Neural cell (in vitro differentiated cells): ENCODE results near the gene VCX2. TPM values are rescaled to one million over a fixed set of nuclear protein-coding genes. Genes with fewer than 3 reads are reported as not detected.

Experiments
- H2AFZ ChIP-seq: fragments of 200-600, 300-800 bp; sonication (generic), shearing (Covaris generic); 2 replicates; pipeline ENCODE4 v1.6.0; 2014; ENCODE audit warnings: low read depth, mild to moderate bottlenecking, antibody characterized with exemption, low read length, moderate library complexity
- H3F3A ChIP-seq: fragments of 200-600 bp; shearing (Covaris generic); 2 replicates; pipeline ENCODE4 v1.6.1; 2016; ENCODE audit warnings: mild to moderate bottlenecking, moderate library complexity, mixed read lengths, antibody characterized with exemption, low read length; ENCODE audit not compliant: insufficient read depth, poor library complexity, severe bottlenecking
- H3K27ac ChIP-seq: fragments of 200-600, 300-800 bp; sonication (generic), shearing (Covaris generic); 2 replicates; pipeline ENCODE4 v1.5.1; 2014; ENCODE audit warnings: mild to moderate bottlenecking, low read length, moderate library complexity
- H3K27me3 ChIP-seq: fragments of 300-800, 200-600 bp; sonication (generic), shearing (Covaris generic); 2 replicates; pipeline ENCODE4 v1.6.0; 2014; ENCODE audit warnings: mild to moderate bottlenecking, low read depth, low read length, moderate library complexity; ENCODE audit not compliant: insufficient read depth
- H3K36me3 ChIP-seq: fragments of 300-800, 200-600 bp; sonication (generic), shearing (Covaris generic); 2 replicates; pipeline ENCODE4 v1.5.1; 2014; ENCODE audit warnings: mild to moderate bottlenecking, antibody characterized with exemption, low read length, moderate library complexity; ENCODE audit not compliant: insufficient read depth
- H3K4me2 ChIP-seq: fragments of 300-800, 200-600 bp; sonication (generic), shearing (Covaris generic); 2 replicates; pipeline ENCODE4 v1.6.0; 2014; ENCODE audit warnings: mild to moderate bottlenecking, low read length
- H3K4me3 ChIP-seq: fragments of 300-800, 200-600 bp; sonication (generic), shearing (Covaris generic); 2 replicates; pipeline ENCODE4 v1.5.1; 2014; ENCODE audit warnings: mild to moderate bottlenecking, low read length, moderate library complexity
- H3K79me2 ChIP-seq: fragments of 200-600 bp; shearing (Covaris generic); replicated peaks from 2 replicates; pipeline ENCODE4 v1.6.0; 2014; ENCODE audit warnings: mild to moderate bottlenecking, low read length, moderate library complexity; ENCODE audit not compliant: insufficient read depth
- H3K9ac ChIP-seq: fragments of 300-800, 200-600 bp; sonication (generic), shearing (Covaris generic); 2 replicates; pipeline ENCODE4 v1.6.1; 2016; ENCODE audit warnings: mild to moderate bottlenecking, low read length, mixed read lengths
- H3K9me2 ChIP-seq: fragments of 200-600 bp; shearing (Covaris generic); 2 replicates; pipeline ENCODE4 v1.6.1; 2016; ENCODE audit warnings: mild to moderate bottlenecking, low read length, mixed read lengths; ENCODE audit not compliant: insufficient read depth
- H3K9me3 ChIP-seq: fragments of 200-600, 300-800 bp; sonication (generic), shearing (Covaris generic); 2 replicates; pipeline ENCODE4 v1.6.1; 2016; ENCODE audit warnings: mild to moderate bottlenecking, mixed run types, low read length, moderate library complexity, mixed read lengths
- H4K20me1 ChIP-seq: fragments of 200-600 bp; shearing (Covaris generic); 2 replicates; pipeline ENCODE4 v1.6.1; 2016; ENCODE audit warnings: mild to moderate bottlenecking, mixed run types; ENCODE audit not compliant: insufficient read depth
- CTCF ChIP-seq: fragments of 450-650 bp; IDR thresholded peaks from 2 replicates; pipeline ENCODE4 v1.5.1; 2014; ENCODE audit warnings: antibody characterized with exemption, mild to moderate bottlenecking, moderate library complexity; ENCODE audit not compliant: poor library complexity, severe bottlenecking
- EP300 ChIP-seq: fragments of 450-650 bp; conservative IDR thresholded peaks from 2 replicates; pipeline ENCODE4 v1.6.1; 2014; ENCODE audit warnings: antibody characterized with exemption, mild to moderate bottlenecking, moderate library complexity; ENCODE audit not compliant: poor library complexity, severe bottlenecking
- EZH2 ChIP-seq: fragments of 200-600, 300-800 bp; shearing (Covaris generic), sonication (generic); IDR thresholded peaks from 2 replicates; pipeline ENCODE4 v1.6.1; 2014; ENCODE audit warnings: antibody characterized with exemption, low read length, borderline replicate concordance, mild to moderate bottlenecking; ENCODE audit not compliant: insufficient read depth, poor library complexity, severe bottlenecking
- MXI1 ChIP-seq: fragments of 450-650 bp; conservative IDR thresholded peaks from 2 replicates; pipeline ENCODE4 v1.6.1; 2014; ENCODE audit warnings: antibody characterized with exemption, mild to moderate bottlenecking; ENCODE audit not compliant: poor library complexity, severe bottlenecking
- POLR2AphosphoS5 ChIP-seq: IDR thresholded peaks from 2 replicates; pipeline ENCODE4 v1.6.1; 2012
- RAD21 ChIP-seq: fragments of 450-650 bp; conservative IDR thresholded peaks from 2 replicates; pipeline ENCODE4 v1.6.1; 2014; ENCODE audit warnings: antibody characterized with exemption, mild to moderate bottlenecking, moderate library complexity
- REST ChIP-seq: IDR thresholded peaks from 2 replicates; pipeline ENCODE4 v1.6.1; 2012; ENCODE audit warnings: borderline replicate concordance
- SMC3 ChIP-seq: fragments of 450-650 bp; conservative IDR thresholded peaks from 2 replicates; pipeline ENCODE4 v1.6.1; 2014; ENCODE audit warnings: antibody characterized with exemption, mild to moderate bottlenecking, moderate library complexity; ENCODE audit not compliant: poor library complexity
- TAF1 ChIP-seq: IDR thresholded peaks from 2 replicates; pipeline ENCODE4 v1.6.1; 2012; ENCODE audit warnings: low read depth
- polyA plus RNA-seq: library from polyadenylated mRNA; depleted of rRNA; stranded (reverse); fragments of >200 nt; gene quantifications from 2 replicates; pipeline ENCODE4 v1.2.3, GENCODE V29; 2014

The VCX2 gene
- polyA plus RNA-seq, 1 donor from 2014 or later = not detected

DNA sequence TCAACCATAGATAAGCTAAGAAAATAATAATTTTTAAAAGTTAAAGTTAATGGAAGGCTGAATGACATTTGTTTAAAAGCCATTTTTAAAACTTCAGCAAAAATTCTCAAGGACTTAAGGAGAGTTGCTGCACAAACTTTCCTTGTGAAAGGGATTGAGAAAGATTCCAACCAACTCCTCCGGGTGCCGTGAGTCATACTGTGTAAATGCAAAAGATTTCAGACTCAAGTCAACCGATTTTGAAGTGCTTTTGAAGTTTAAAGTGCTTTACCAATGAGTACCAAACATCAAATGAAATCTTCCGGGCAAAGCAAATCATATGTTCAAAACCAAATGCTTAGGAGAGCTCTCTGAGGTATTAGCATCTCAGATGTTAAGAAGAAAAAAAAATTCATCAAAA is 31.4 kb downstream of the VCX2 start:
- no peak overlapping the region for H3K4me2 ChIP-seq
- no peaks in the 10 kb centered on the region for H3K9me2 ChIP-seq
- H3K27ac ChIP-seq = no peak overlapping the region
- no peaks in the 10 kb centered on the region for H3K79me2 ChIP-seq
- no peak overlapping the region for H3K9ac ChIP-seq
- no peak overlapping the region for H2AFZ ChIP-seq
- H4K20me1 ChIP-seq = no peaks in the 10 kb centered on the region
- H3K36me3 ChIP-seq = no peaks in the 10 kb centered on the region
- no peaks in the 10 kb centered on the region for H3K27me3 ChIP-seq
- no peaks in the 10 kb centered on the region for H3K9me3 ChIP-seq
- TF ChIP-seq RAD21 (no peak), CTCF (no peak), POLR2AphosphoS5 (no peak), REST (no peak), MXI1 (no peak), EZH2 (no peak)
- no peaks in the 10 kb centered on the region for H3F3A ChIP-seq
- H3K4me3 ChIP-seq = no peak overlapping the region

GRCh38 chrX:8138252-8138651 is 32.8 kb downstream of the VCX2 start:
- H3K4me3 ChIP-seq = no peak overlapping the region
- no peaks in the 10 kb centered on the region for H4K20me1 ChIP-seq
- no peaks in the 10 kb centered on the region for H3K79me2 ChIP-seq
- H3K4me2 ChIP-seq = no peak overlapping the region
- H3K27me3 ChIP-seq = no peaks in the 10 kb centered on the region
- H3K9me2 ChIP-seq = no peaks in the 10 kb centered on the region
- TF ChIP-seq EP300 (no peak), CTCF (no peak), SMC3 (no peak), MXI1 (no peak), RAD21 (no peak), TAF1 (no peak), EZH2 (no peak), POLR2AphosphoS5 (no peak), REST (no peak)
- H3F3A ChIP-seq = no peaks in the 10 kb centered on the region
- H3K36me3 ChIP-seq = no peaks in the 10 kb centered on the region
- H3K9ac ChIP-seq = no peak overlapping the region
- H3K27ac ChIP-seq = no peak overlapping the region
- no peak overlapping the region for H2AFZ ChIP-seq
- H3K9me3 ChIP-seq = no peaks in the 10 kb centered on the region
